GM19351 (cell line): ENCODE measurements around the gene SYT10.
"Not testable (repeated sequence)": the region's sequence is repeated elsewhere in the genome, so short reads cannot be mapped to it uniquely, and the experiment has no call there.

Source experiments
- ATAC-seq: cut with Tn5 transposase; IDR thresholded peaks from one replicate; pipeline ENCODE4 v1.9.1; 2021; ENCODE audit warnings: mild to moderate bottlenecking, moderate library complexity; ENCODE audit not compliant: unreplicated experiment

SYT10 gene, protein sequence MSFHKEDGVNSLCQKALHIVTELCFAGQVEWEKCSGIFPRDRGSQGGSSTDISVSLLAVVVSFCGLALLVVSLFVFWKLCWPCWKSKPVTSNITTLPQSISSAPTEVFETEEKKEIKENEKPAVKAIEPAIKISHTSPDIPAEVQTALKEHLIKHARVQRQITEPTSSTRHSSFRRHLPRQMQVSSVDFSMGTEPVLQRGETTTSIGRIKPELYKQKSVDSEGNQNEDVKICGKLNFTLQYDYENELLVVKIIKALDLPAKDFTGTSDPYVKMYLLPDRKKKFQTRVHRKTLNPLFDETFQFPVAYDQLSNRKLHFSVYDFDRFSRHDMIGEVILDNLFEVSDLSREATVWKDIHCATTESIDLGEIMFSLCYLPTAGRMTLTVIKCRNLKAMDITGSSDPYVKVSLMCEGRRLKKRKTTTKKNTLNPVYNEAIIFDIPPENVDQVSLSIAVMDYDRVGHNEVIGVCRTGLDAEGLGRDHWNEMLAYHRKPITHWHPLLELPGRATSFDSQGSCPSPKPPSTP

DNA sequence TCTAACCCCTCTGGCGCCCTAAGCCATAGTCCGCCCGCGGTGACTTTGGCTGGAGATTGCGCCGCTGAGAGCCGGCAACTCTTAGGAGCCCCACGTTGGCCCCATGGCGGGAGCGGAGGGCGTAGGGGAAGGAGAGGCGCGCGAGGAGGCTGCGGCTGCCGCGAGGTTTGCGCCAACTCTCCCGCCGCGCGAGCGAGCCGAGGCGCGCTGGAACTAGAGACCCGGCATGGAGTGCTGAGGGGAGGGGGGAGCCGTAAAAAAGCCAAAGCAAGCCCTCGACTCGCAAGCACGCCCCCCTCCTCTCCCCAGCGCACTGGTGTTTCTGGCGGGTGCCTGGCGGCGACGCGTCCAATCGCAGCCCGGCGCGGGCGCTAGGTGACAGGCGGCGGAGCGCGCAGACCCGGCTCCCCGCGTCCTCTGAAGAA is at the start of gene SYT10:
Gene SYT10, minus strand, starts transcription at position 233 of the 425 bp plus-strand sequence. CDS start 297 bp downstream, outside the sequence.
- ATAC-seq, result no peak

DNA sequence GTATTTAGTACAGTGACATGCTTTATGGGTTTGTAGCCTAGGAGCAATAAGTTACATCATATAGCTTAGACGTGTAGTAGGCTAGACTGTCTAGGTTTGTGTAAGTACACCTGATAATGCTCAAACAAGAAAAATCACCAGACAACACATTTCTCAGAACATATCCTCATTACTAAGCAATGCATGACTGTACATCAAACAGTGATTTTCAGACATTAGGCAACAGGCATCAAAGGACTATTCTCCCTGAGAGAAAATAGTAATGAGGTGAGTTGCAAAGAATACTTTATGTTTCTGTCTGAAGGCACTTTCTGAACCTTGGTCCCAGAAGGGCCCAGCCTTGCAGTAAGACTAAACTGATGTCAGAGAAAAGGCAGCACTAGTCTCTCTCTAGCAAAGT is 48.4 kb upstream of the SYT10 start:
- ATAC-seq, result no peak

DNA sequence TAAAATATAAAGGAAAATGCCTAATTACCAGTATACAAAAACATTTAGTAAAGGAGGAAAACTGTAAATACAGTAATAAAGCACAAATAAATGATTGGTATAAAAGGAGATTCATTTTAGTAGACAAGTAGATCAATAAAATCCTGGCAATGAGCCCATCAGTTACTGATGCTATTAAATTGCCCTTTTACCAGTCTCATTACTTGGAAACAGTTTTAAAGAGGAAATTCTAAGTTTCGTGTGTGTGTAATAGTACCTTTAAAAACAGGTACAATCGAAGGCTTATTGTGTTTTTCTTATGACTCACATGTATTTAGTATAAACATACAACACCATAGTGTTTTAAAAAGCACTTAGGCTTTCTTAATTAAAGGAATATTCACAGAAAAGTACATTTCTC is 46.4 kb upstream of the SYT10 start:
- ATAC-seq, result no peak

DNA sequence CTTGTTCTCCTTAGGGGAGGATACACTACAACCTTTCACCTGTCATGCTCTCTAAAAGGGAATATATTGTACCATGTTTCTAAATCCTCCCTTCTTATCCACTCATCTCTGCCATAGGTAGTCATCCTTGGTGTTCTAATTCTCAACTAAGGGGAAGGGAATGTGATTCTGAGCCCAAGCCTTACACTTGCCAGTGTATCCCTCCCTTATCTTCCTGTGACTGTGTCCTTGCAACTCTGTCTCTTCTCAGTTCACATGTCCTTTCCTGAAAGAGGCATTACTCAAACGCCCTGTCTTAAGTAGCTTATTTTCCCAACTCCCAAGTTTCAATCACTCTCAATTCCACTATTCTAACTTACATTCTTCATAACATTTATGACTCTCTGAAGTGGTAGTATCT is 44.5 kb upstream of the SYT10 start:
- ATAC-seq, result no peak

DNA sequence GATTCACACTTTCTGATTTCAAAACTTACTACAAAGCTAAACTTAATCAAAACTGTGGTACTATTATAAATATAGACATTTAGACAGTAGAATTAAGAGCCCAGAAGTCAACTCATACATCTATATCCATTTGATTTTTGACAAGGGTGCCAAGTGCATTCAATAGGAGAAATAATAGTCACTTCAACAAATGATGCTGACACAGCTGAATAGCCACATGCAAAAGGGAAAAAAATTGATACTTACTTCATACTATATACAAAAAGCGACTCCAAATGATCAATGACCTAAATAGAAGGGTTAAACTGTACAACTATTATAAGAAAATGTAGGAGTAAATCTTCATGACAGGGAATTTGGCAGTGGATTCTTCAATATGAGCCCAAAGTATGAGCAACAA is 40.7 kb upstream of the SYT10 start:
- ATAC-seq, result no peak

DNA sequence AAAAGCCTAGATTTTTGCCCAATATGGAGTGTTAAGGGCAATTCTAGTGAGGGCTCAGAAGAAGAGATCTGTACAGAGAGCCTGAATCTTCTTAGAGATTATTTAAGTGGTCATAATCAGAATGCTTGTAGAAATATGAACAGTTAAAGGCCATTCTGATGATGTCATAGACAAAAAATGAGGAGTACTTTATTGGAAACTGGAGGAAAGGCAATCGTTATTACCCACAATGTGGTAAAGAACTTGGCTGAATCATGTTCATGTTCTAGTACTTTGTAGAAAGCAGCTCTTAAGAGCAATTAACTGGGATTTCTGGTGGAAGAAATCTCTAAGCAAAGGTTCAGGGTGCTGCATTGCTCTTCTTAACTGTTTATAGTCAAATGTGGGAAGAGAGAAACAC is 36.4 kb upstream of the SYT10 start:
- ATAC-seq, result no peak

DNA sequence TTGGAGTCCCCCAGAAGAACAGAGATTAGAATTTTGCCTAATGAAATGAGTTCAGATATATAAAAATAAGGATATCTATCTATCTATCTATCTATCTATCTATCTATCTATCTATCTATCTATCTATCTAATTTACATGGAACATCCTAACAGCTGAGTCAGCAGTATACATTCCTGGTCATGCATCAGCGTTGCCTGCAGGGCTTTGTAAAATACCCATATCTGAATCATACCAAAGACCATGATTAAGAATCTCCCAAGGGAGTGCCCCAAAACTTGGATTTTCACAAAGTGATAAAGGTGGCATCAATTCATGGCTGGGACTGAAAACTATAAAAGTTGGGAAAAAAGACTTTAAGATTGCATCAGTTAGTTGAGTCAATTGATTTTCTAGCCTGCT is 32.7 kb upstream of the SYT10 start:
- no peak for ATAC-seq

DNA sequence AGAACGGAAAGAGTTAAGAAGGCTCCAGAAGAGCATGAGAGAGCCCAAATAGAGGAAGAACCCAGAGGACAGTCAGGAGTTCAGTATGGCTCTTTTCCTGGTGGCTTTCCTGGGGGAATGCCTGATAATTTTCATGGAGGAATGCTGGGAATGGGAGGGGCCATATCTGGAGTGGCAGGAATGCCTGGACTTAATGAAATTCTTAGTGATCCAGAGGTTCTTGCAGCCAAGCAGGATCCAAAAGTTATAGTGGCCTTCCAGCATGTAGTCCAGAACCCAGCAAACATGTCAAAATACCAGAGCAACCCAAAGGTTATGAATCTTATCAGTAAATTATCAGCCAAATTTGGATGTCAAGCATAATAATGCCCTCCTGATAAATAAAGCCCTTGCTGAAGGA is 15.5 kb upstream of the SYT10 start:
- no peak for ATAC-seq

DNA sequence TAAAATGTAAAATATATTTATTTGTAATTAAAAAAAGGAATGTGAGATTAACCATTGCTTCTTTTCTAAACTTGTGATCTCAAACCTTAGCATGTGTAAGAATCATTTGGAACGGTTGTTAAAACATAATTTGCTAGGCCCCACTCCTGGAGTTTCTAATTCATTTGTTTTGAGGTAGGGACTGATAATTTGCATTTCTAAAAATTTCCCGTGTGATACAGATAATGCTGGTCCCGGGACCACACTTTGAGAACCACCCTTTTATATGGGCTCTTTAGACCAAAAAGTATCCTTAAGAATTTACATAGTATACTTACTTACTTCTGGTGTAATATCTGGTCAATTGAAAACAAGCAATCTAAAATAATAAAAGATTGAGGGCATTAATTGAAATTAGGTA is 10.9 kb upstream of the SYT10 start:
- ATAC-seq, result no peak

DNA sequence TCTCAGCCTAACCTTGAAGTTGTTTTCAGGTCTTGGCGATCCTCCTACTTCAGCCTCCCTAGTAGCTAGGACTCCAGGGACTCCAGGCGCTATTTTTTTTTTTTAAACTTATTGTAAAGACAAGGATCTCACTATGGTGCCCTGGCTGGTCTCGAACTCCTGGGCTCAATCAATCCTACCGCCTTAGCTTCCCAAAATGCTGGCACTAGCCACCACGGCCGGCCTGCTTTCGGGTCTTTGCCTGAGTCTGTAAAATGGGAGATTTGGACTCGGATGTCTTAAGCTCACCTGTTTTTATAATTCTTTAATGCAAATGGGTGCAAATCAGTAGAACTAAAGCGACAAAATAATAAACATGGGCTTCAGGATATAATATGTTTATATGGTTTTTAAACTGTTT is 858 bp upstream of the SYT10 start:
- no peak for ATAC-seq

DNA sequence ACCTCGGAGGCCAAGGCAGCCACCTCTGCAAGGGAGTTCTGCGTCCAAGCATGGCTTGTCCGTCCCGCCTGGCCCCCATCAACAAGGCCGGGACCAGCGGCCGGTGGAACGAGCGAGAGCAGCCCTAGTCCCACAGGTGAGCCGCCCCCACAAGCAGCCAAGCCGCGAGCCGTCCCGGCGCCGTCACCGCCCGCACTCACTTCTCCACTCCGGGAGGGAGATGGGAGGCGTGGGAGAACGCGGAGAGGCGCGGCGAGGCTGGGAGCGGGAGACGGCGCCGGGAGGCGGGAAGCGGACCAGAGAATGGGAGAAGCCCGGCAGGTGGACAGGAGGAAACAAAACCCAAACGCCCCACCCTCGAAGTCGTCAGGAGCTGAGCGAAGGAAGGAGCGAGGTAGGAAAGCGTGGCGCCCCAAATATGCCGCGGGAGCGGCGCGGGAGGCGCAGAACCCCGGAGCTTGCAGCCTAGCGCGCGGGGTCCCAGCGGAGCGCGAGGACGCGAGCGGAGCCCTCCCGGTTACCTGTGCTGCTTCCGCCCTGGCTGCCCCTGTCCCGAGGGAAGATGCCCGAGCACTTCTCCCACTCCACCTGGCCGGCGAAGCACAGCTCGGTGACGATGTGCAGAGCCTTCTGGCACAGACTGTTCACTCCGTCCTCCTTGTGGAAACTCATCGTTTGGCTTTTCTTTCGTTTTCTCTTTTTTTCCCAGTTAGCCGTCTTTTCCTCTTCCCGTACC is 600 bp downstream of the SYT10 start:
- ATAC-seq, result no peak

DNA sequence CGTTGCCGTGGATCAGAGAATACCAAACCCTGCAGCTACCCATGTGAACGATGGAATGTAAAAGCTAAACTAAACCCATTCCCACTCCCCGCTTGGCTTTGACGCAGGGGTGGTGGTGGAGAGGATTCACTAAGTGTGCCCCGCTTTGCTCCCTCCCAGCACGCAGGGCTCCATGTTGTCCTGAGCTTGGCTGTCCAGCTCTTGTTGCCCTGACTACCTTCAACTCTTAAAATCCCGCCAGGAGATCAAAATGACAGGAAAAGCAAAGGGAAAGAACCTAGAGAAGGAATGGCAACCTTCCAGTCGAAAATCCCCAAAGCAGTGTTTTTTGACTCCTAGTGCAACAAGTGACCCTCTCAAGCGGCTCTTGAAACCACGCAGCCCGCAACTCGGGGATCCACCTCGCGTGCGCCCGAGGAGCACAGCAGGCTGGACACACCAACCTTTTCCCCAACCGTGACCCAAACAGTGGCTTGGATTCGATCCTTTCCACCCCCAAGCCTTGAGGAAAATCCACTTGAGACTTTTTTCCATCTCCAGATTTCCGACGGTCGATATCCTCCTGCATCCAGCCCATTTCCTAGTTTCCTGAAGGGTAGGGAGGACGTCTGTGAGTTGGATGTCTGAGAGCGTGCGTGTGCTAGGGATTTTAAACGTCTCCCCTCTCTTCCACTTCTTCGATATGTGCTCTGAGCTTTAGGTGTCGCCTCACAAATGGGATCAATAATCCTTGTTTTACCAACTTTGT is 1.4 kb downstream of the SYT10 start:
- ATAC-seq, result no peak

DNA sequence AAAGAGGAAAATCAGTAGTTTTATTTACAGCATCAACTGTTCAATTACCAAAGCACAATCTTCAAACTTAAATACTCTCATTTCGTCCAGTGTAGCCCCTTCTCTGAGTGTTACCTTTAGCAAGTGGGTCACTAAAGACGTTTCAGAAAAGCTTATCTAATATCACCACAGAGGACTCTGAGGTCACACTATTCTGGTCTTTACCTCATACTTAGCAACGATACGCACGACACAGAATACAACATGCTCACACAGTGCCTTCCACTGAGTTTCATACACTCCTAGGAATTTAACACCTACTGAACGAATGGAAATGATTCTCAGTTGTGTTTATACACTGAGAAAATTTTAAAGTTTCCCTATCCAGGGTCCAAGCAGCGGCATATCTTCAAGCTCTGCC is 2.0 kb downstream of the SYT10 start:
- ATAC-seq, result no peak

DNA sequence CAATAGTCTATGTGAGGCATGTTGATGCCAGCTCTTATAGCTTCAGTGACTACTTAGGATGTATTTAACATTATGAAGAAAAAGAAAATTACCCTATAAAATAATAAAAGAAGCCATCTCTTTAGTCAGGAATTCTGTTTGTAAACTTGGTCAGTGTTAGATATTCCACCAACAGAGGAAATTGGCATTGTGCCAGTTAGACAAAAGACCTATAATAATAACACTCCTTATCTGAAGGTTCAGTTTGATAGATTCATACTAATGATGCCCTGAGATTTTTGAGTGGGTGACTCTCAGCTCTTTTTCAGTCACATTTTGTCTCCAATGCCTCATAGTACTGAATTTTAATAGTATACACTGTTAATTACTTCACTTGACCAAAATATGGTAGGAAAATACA is 6.6 kb downstream of the SYT10 start:
- no peak for ATAC-seq

DNA sequence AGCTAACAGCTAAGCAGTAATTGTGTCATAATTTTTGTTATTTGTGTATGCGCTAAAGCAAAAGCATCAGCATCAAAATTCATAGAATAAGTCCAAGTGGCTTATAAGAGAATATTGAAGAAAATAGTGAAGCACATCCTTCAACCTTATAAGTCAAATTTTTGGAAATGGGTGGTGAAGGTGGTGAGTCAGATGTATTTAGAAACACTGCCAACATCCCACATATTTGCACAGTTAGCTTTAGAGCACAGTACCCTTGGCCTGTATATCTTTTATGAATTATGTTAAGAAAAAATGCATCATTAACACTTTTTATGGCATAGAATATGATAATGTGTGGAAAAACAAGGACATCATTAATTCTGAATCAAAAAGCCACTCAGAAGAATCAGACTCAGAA is 8.0 kb downstream of the SYT10 start:
- ATAC-seq, result no peak

DNA sequence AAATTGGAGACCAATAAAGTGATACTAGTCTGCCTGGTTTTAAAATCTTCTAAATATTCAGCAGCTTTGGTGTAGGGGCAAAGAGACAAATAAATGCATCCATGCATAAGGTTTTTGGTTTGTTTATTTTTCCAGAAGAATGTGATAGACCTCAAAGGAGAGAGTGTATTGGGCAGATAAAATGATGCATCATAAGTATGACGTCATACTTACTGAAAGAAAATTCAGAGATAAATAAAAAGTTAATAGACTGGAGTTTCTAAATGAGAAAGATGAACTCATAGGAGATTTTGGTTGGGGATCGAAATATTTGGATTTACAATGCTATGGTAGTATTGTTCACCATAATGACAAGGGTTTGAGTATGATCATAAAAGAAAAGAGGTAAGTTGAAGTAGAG is 10.2 kb downstream of the SYT10 start:
- ATAC-seq, result no peak

DNA sequence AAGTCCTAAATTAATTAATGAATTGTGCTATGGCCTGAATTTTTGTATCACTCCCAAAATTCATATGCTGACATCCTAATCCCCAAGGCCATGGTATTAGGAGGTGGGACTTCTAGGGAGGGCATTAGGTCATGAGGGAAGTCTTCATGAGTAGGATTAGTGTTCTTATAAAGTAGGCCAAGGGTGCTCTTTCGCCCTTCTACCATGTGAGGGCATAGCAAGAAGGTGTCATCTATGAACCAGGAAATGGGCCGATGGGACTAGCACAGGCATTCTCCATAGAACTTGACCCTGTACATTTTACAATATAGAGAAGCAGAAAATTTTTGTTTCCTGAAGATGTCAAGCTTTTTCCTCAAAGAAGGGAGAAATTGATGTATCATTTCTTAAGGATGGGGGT is 12.5 kb downstream of the SYT10 start:
- ATAC-seq, result no peak

DNA sequence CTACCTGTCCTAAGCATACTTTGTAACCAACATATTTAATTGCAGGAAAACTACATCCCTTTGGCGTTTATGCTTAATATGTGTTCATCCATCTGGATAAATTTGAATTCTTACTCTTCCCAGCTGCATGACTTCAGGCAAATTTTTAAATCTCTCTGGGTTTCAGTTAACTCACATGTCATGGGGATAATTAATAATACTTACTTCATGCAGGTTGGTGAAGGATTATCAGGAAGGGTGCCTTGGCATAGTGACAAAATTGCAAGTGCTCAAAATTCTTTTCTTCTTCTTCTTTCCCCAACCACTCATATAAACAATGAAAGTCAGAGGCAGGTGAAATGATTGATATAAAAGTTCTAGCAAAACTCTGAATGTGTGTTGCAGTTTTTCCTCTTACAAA is 15.9 kb downstream of the SYT10 start:
- ATAC-seq, result no peak

DNA sequence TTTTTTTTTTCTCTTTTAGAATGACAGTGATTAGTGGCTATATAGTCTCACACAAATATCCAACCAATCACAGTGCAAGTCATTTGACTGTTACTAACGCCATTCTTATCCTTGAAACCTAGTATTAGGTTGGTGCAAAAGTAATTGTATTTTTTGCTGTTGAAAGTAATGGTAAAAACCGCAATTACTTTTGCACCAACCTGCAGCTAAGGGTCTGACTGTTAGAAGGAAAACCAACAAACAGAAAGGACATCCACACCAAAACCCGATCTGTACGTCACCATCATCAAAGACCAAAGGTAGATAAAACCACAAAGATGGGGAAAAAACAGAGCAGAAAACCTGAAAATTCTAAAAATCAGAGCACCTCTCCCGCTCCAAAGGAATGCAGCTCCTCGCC is 27.2 kb downstream of the SYT10 start:
- not testable (repeated sequence) for ATAC-seq

DNA sequence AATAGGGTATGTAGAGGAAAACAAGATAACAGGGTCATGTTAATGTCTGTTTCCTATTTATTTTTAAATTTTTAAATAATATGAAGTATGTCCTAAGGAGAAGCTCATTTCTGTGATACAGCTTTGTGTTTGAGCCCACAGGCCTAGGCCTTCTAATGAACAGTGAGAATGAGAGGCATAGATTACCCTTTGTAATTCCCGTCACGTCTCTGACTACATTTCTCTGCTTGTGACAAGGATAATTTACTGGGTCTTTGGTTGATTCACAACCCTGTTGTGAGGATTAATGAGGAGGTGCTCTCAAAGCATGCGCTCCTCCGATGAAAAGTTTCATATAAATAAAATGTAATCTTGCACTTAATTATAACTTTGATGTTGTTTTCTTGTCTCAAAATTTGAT is 56.1 kb downstream of the SYT10 start:
- no peak for ATAC-seq

DNA sequence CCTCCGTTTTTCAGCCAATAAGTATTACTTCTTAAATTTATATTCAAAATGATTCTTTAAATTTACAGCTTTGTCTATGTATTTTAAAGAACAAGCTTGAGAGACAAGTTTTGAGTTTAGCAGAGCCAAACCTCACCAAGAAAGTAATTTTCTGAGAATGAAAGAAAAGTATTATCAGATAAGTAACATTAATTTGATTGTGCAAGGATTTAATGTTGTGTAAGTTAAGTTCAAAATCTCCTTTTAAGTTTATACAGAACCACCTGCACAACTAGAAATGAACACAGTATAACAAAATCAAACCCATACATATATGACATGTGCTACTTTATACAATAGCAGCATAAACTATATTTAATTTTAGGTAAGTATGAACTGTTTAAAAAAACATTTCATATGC is 63.5 kb downstream of the SYT10 start:
- no peak for ATAC-seq

DNA sequence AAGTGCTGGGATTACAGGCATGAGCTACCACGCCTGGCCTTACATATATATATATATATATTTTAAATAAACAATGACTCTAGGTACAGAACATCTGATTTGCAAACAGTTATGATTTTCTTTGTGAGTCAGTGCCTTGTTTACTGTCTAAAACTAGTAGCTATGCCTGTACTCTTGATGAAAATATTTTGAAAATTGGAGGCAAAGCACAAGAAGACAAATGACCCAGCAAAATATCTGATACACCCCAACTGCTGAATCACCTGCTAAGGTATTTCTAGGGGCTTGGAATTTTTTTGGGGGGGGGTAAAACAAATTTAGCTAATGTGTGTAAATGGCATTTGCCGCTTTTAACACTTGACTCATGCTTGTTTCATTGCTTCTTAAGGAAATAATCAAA is 69.3 kb downstream of the SYT10 start:
- ATAC-seq, result no peak
